HG02759 (cell line): ENCODE results near the gene ZNF620.
"Not testable (repeated sequence)": the region's sequence is repeated elsewhere in the genome, so short reads cannot be mapped to it uniquely, and the experiment has no call there.

Experiments used
- ATAC-seq: cut with Tn5 transposase; IDR thresholded peaks from one replicate; pipeline ENCODE4 v1.9.1; 2021; ENCODE audit warnings: mild to moderate bottlenecking, moderate library complexity; ENCODE audit not compliant: unreplicated experiment

The ZNF620 gene

GRCh38 chr3:40505599-40506462 is at the start of gene ZNF620:
TSS of gene ZNF620 (plus strand) at chr3:40506039. CDS start at chr3:40506353, 314 bp downstream.
- peak; percentile 87 for ATAC-seq

- no peak for ATAC-seq
Measured at GRCh38 chr3:40456279-40456939, 49.4 kb upstream of the ZNF620 start.

GRCh38 chr3:40456940-40457823 is 48.7 kb upstream of the ZNF620 start, which contains the start of gene RPL14:
TSS of gene RPL14 (plus strand) at chr3:40457339. CDS start at chr3:40457472, 133 bp downstream.
- peak; percentile 68 for ATAC-seq

- no peak for ATAC-seq
Measured at GRCh38 chr3:40458473-40458872, 47.4 kb upstream of the ZNF620 start.

- not testable (repeated sequence) for ATAC-seq
Measured at GRCh38 chr3:40460481-40460880, 45.4 kb upstream of the ZNF620 start.

- no peak for ATAC-seq
Measured at GRCh38 chr3:40461161-40461560, 44.7 kb upstream of the ZNF620 start.

- not testable (repeated sequence) for ATAC-seq
Measured at GRCh38 chr3:40462838-40463237, 43.0 kb upstream of the ZNF620 start.

- no peak for ATAC-seq
Measured at GRCh38 chr3:40463579-40463978, 42.3 kb upstream of the ZNF620 start.

- ATAC-seq = no peak
Measured at GRCh38 chr3:40464339-40465110, 41.3 kb upstream of the ZNF620 start.

GRCh38 chr3:40465111-40465407 is 40.8 kb upstream of the ZNF620 start:
- ATAC-seq = no peak

GRCh38 chr3:40465456-40465855 is 40.4 kb upstream of the ZNF620 start:
- no peak for ATAC-seq

- no peak for ATAC-seq
Measured at GRCh38 chr3:40468018-40468417, 37.8 kb upstream of the ZNF620 start.

- ATAC-seq = no peak
Measured at GRCh38 chr3:40470701-40471100, 35.1 kb upstream of the ZNF620 start.

- peak; percentile 86 for ATAC-seq
Measured at GRCh38 chr3:40476478-40477470, 29.1 kb upstream of the ZNF620 start, which contains the start of gene ZNF619. TSS of gene ZNF619 (plus strand) at chr3:40477122. CDS start at chr3:40477980, 858 bp downstream.

GRCh38 chr3:40477666-40478065 is 28.2 kb upstream of the ZNF620 start:
- ATAC-seq = no peak

GRCh38 chr3:40487172-40487571 is 18.7 kb upstream of the ZNF620 start:
- ATAC-seq = no peak

GRCh38 chr3:40490916-40491315 is 14.9 kb upstream of the ZNF620 start:
- ATAC-seq = no peak

- ATAC-seq = no peak
Measured at GRCh38 chr3:40494698-40495097, 11.1 kb upstream of the ZNF620 start.

- ATAC-seq = no peak
Measured at GRCh38 chr3:40497288-40497687, 8.6 kb upstream of the ZNF620 start.
